NCI-H82 treated with DMSO at 0.1 percent for 48 hours (cell line): ENCODE results near the gene HDAC9.

Experiments used
- DNase-seq: peaks from one replicate; lab custom pipeline; 2025; ENCODE audit not compliant: unreplicated experiment; lab: John Stamatoyannopoulos, UW

Gene HDAC9

GRCh38 chr7:18495412-18496340 lies at the start of gene HDAC9:
TSS of gene HDAC9 (plus strand) at chr7:18495749. CDS start at chr7:18496303, 554 bp downstream.
- DNase-seq, result peak; percentile 88

DNA sequence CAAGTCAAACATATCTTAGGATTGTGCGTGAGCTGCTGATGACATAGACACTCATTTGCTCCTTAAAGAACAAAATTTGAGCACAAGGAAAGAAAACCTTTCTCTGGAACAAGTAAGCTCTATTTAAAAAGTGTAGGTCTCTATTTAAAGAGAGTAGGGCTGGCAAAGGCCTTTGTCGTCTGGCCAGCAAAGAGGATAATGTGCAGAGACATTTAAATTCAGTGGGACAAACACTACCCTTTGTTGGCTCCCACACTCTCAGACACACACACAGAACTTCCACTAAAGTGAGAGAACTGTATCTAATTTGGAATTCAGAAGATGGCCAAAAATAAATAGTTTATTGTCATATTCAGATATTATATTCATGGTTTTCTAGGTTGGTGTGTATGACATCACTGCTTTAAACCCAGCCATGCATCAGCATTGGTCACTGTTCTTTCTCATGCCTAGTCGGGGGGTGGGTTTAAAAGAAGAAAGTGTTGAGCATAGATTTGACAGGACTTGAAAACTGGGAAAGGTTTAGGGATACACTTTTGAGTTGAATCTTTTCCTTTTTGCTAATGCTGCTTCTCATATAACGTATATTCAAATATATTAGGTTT lies 49.5 kb upstream of the HDAC9 start:
- no peak for DNase-seq

- DNase-seq, result no peak
These were observed 45.5 kb upstream of the HDAC9 start for GRCh38 chr7:18450019-18450418.

GRCh38 chr7:18455606-18456005 lies 39.9 kb upstream of the HDAC9 start:
- no peak for DNase-seq

GRCh38 chr7:18457832-18458231 lies 37.7 kb upstream of the HDAC9 start:
- DNase-seq, result no peak

DNA sequence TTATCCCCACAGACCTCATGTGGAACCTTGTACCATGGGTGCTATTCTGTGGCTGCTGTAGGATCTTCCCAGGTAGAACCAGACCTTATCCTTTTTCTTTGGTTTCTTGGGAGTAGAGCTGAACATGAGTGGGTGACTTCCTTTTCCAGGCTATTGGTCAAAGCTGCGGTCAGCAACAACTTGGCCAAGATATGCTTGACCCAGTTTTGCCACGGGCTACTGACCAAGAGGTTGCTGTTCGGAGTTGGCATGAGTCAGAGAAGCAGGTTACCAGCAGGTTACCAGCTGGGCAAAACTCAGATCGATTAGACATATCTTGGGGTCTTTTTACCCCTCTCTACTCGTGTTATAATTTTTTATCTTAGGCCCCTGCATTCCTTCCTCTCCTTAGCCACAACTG lies 36.7 kb upstream of the HDAC9 start:
- DNase-seq, result no peak

- no peak for DNase-seq
These were observed 35.9 kb upstream of the HDAC9 start for GRCh38 chr7:18459484-18460245.

DNA sequence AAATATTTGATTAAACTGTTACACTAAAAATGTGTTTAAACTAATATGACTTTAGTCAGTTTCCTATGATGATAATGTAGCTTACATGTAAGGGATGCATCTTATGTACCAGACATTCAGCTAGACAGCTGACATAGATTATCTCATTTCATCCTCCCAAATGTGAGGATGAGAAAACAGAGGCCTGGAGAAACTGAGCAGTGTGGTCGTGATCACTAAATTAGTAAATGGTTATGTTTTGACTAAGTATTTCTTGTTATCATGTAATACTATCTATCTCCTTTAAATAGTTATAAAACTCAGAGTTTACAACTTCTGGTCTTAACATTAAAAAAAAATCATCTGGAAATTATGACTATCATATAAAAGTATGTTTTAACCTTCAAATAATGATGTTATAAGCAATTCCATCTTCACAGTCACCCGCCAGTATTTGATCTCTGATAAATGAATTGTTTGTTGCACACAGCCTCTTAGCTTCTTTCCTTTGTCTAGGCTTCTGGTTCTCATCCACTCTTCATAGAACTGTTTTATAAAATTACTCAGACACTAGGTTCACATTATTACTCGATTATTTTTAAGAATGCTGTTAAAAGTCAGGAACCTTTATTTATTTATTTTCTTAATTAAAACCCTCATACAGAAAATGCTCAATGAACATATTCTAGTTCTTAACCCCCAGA lies 33.6 kb upstream of the HDAC9 start:
- no peak for DNase-seq

DNA sequence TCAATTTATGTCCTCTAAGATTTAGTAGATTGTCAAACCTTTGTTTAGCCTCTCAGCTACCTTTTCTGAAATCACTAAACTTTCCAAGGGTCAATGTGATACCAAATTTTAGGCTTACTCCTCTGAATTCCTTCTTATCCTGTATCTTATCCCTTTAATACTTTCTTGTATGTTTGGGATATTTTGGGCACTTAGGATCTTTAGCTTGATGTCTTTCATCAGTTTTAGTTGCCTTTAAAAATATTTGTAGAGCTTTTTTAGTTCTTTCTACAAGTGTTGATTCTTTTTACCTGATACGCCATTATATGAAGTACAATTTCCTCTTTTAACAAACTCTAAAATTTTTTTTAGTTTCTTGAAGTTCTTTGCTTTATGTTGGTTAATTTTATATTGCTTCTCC lies 30.7 kb upstream of the HDAC9 start:
- no peak for DNase-seq

DNA sequence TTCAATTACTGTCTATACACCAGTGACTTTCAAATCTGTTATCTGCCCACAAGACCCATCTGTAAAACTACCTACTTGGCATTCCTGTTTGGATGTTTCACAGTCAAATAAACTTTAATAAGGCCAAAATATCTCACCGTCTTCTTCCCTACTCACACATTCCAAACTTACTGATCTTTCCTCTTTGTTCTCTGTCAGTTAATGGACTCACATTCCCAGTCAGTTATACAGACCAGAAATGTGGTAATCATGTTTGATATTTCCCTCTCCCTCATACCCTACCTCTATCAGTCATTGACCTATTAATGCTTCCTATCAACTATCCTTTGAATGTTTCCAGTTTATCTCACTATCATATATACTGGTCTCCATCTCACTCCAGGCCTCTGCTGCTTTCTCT lies 28.5 kb upstream of the HDAC9 start:
- no peak for DNase-seq

DNA sequence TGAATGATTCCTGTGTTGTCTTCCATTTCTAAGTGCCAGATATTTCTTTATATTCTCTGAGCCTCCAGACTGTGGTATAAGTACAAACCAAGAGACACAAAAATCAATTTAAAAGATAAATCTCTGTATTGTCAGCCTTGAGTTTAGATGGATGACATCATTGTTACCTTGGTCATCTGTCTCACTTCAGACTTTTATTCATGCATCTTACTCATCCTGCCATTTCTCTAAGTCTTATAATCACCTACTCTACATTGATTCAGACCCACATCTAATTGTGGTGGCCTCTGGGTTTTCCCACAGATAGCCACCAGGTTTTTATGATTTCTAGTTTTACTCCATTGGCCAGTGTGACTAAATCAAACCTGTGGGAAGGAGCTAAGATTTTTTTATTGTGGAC lies 26.8 kb upstream of the HDAC9 start:
- DNase-seq, result no peak

DNA sequence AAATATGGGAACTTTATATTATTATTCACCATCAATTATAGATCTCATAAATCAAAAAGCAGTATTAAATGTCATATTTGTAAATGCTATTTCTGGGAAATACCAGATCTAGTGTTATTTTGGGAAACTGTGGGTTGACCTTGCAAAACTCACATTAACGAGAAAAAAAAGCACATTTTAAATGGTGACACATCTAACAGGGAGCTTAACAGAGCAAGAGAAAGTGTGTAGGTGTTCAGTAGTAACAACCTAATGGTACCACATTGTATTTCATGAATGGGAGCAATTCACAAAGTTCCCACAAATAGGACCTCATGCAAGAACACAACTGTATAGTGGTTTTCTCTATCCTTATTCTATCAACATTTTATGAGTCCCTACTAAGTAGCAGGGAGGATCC lies 26.2 kb upstream of the HDAC9 start:
- DNase-seq, result no peak

- no peak for DNase-seq
These were observed 23.9 kb upstream of the HDAC9 start for GRCh38 chr7:18471476-18472160.

DNA sequence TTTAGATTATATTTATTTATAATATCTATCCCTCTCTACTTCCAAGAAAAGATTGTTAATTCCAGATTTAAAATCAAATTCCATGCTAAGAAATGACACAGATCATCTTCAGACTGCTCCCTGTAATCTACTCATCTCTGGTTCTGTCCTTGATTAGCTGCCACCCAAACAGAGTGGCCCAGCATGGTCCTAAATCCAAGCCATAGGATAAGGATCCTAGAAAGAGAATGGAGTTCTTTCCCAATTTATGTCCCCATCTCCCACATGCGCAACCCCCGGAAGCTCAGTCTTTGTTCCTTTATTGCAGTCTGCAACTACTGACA lies 23.4 kb upstream of the HDAC9 start:
- no peak for DNase-seq

DNA sequence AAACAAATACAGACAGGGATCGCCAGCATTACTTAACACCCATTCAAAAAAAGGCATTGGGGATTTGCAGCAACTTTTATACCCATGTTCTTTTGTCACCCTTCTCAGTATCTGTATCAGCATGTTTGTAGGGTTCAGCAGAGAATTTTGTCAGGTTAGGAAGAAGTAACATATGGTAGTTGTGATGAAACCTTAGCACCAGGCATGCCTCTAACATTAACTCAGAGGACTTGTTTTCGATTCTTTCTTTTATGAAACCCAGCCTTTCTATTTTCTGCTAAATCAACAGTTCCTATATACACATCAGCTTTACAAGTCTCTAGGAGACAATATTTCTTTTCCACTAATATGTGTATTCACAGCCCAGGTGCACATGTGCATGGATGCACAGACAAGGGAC lies 22.4 kb upstream of the HDAC9 start:
- no peak for DNase-seq

GRCh38 chr7:18474944-18475343 lies 20.6 kb upstream of the HDAC9 start:
- no peak for DNase-seq

DNA sequence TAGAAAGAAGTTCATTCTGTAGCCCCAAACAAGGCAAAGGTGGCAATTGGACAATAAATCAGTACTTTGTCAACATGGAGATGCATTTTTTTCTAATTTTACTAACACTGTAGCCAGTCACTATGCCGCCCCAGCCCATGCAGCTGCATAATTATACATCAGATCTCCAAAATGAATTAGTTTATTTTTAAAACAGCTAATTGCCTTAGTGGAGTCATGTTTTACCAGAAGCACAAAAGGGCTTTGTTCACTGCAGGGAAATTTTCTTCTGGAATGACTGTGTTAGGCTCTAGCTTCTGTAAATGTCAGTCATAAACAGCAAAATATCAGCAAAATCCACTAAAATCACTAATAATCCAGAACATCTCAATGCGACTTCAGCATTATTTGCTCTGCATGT lies 20.1 kb upstream of the HDAC9 start:
- no peak for DNase-seq

DNA sequence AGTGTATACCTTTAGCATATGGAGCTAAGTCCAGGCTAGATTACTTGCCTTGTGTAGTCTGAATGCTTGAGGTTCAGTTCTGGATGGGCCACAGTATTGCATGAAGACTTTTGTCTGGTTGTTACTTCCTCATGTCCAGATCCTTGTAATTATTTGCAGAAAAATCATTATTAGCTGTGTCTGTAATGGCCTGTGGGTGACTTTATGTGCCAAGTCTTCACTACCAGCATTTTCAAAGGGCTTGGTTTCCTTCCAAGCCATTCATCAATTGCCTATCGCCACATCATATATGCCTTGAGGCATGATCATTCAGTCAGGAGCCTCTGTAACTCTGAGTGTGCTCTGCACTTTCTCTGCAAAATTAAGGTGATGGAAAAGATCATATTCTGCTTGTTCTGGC lies 13.8 kb upstream of the HDAC9 start:
- no peak for DNase-seq

DNA sequence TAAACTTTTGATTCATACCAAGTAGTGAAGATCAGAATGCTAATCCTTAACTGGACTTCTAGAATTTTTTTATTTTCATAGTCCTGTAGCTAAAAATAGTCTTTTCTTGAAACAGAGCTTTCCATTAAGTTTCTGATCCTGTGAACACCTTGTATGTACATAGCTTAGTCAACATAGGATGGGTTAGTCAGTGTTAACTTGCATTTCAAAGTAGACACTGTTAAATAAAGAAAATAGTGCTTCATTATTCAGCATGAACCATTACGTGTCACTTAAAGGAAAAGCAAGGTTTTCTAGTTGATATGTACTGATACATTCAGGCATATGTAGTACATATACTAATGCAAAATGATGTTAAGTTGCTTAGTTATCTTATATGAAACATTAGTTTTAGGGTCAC lies 7.5 kb upstream of the HDAC9 start:
- no peak for DNase-seq

GRCh38 chr7:18489624-18490023 lies 5.9 kb upstream of the HDAC9 start:
- no peak for DNase-seq

DNA sequence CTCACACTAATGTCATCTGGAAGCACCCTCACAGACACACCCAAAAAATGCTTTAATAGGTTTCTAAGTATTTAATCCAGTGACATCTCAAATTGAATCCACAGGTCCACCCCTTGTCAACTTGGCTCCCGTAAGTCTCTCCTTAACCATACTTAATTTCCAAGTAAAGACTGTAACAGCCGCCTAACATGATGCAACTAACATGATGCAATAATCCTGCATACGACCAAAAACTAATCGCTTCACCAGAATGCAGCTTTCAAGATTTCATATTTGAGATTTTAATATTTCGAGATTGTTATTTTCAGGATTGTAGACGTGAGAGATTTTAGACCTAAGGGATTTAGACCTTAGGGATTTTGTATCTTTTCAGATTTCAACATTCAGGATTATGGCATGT lies 3.7 kb upstream of the HDAC9 start:
- peak; percentile 89 for DNase-seq
